Endothelial cell of umbilical vein (primary cell): ENCODE results near the gene NACA. TPM values are rescaled to one million over a fixed set of nuclear protein-coding genes. Genes with fewer than 3 reads are reported as not detected.

ENCODE experiments used
- BruUV-seq: library from RNA; stranded (reverse); fragments of 400-500 nt; replicated peaks from 2 replicates; lab custom pipeline; 2021; lab: Mats Ljungman, UMichigan
- CTCF ChIA-PET: fragments of 300-600, 350-600 bp; sonication (Branson Sonifier 250); formaldehyde crosslinking; loops from one replicate; lab custom pipeline; 2021; ENCODE audit warnings: antibody characterized with exemption, inconsistent platforms; lab: Charles Lee
- POLR2A ChIA-PET: fragments of 300-600, 350-600 bp; sonication (Branson Sonifier 250); formaldehyde crosslinking; loops from one replicate; lab custom pipeline; 2021; ENCODE audit warnings: antibody characterized with exemption, inconsistent platforms; lab: Charles Lee
- DNase-seq: peaks from one replicate; pipeline ENCODE4 v3.0.0-alpha.2; 2011; ENCODE audit warnings: low read depth, low spot score
- FAIRE-seq: peaks from 2 replicates; lab custom pipeline; 2011; peaks lifted over from hg19 to GRCh38; lab: Jason Lieb, UNC
- H2AFZ ChIP-seq: 2 replicates; pipeline ENCODE4 v1.6.0; 2012; ENCODE audit warnings: low read depth, low read length, control low read depth, inconsistent platforms
- H3K27ac ChIP-seq: 2 replicates; pipeline ENCODE4 v1.5.1; 2011; ENCODE audit warnings: low read depth, mild to moderate bottlenecking, control low read depth, low read length, moderate library complexity; ENCODE audit not compliant: insufficient read depth
- H3K27me3 ChIP-seq, 2 experiments: 2 replicates each; pipeline versions ENCODE4 v1.6.0 to v1.6.1; 2011; ENCODE audit warnings: low read length in 2 of 2, mixed read lengths in 1 of 2; ENCODE audit not compliant: control insufficient read depth in 2 of 2, insufficient read depth in 2 of 2
- H3K36me3 ChIP-seq, 2 experiments: 2 replicates in 1 of 2; 3 replicates in 1 of 2; pipeline ENCODE4 v1.5.1; 2011; ENCODE audit warnings: low read length in 2 of 2, mild to moderate bottlenecking in 1 of 2, moderate library complexity in 1 of 2; ENCODE audit not compliant: control insufficient read depth in 2 of 2, insufficient read depth in 2 of 2; ENCODE audit errors: extremely low read depth in 1 of 2
- H3K4me1 ChIP-seq: 3 replicates; pipeline ENCODE4 v1.5.1; 2011; ENCODE audit warnings: mild to moderate bottlenecking, low read length; ENCODE audit not compliant: control insufficient read depth, insufficient read depth; ENCODE audit errors: extremely low read depth
- H3K4me2 ChIP-seq: 2 replicates; pipeline ENCODE4 v1.6.1; 2011; ENCODE audit warnings: low read length, control low read depth, mixed read lengths; ENCODE audit not compliant: insufficient read depth
- H3K4me3 ChIP-seq, 3 experiments: fragments of 200-600 bp in 1 of 3; sonication (generic), shearing (Covaris generic) in 1 of 3; replicated peaks in 1 of 3; 2 replicates each; pipeline ENCODE4 v1.5.1; 2011 to 2016; ENCODE audit warnings: control low read depth in 3 of 3, low read length in 3 of 3, mild to moderate bottlenecking in 2 of 3, inconsistent platforms in 1 of 3, low read depth in 1 of 3, moderate library complexity in 1 of 3; ENCODE audit not compliant: insufficient read depth in 1 of 3
- H3K79me2 ChIP-seq: 2 replicates; pipeline ENCODE4 v1.6.0; 2012; ENCODE audit warnings: low read length, inconsistent platforms; ENCODE audit not compliant: control insufficient read depth, insufficient read depth
- H3K9ac ChIP-seq: replicated peaks from 2 replicates; pipeline ENCODE3; 2011; ENCODE audit warnings: low read length, control low read depth; ENCODE audit not compliant: insufficient read depth; ENCODE audit errors: extremely low read depth
- H3K9me1 ChIP-seq: replicated peaks from 3 replicates; pipeline ENCODE4 v1.6.0; 2011; ENCODE audit warnings: mild to moderate bottlenecking, low read length; ENCODE audit not compliant: control insufficient read depth, insufficient read depth; ENCODE audit errors: extremely low read depth
- H3K9me3 ChIP-seq: replicated peaks from 2 replicates; pipeline ENCODE4 v1.5.1; 2012; ENCODE audit warnings: low read length, inconsistent platforms; ENCODE audit not compliant: control insufficient read depth, insufficient read depth
- H4K20me1 ChIP-seq: replicated peaks from 2 replicates; pipeline ENCODE3; 2011; ENCODE audit warnings: mild to moderate bottlenecking, low read length; ENCODE audit not compliant: control insufficient read depth, insufficient read depth; ENCODE audit errors: extremely low read depth
- CTCF ChIP-seq, 2 donors: IDR thresholded peaks; 1 replicate in 1 of 2; 2 replicates in 1 of 2; pipeline ENCODE4 v1.5.1; 2011; ENCODE audit warnings: low read length in 2 of 2, mild to moderate bottlenecking in 2 of 2, moderate library complexity in 2 of 2, control low read depth in 1 of 2, inconsistent platforms in 1 of 2, low read depth in 1 of 2; ENCODE audit not compliant: insufficient read depth in 1 of 2; ENCODE audit errors: extremely low read depth in 1 of 2
- EZH2 ChIP-seq: IDR thresholded peaks from 2 replicates; pipeline ENCODE4 v1.6.1; 2012; ENCODE audit warnings: borderline replicate concordance, low read depth, mild to moderate bottlenecking, moderate library complexity, low read length, inconsistent platforms; ENCODE audit not compliant: severe bottlenecking
- FOS ChIP-seq: IDR thresholded peaks from 2 replicates; pipeline ENCODE4 v1.6.1; 2011; ENCODE audit warnings: mild to moderate bottlenecking, low read length, moderate library complexity, borderline replicate concordance; ENCODE audit not compliant: insufficient read depth
- GATA2 ChIP-seq: IDR thresholded peaks from 2 replicates; pipeline ENCODE4 v1.7.0; 2011; ENCODE audit warnings: low read depth, mild to moderate bottlenecking, moderate library complexity, mixed read lengths, low read length; ENCODE audit not compliant: insufficient read length, insufficient read depth
- JUN ChIP-seq: IDR thresholded peaks from 2 replicates; pipeline ENCODE4 v1.6.1; 2011; ENCODE audit warnings: borderline replicate concordance, low read depth; ENCODE audit not compliant: insufficient read length, insufficient read depth
- MYC ChIP-seq: IDR thresholded peaks from one replicate; pipeline ENCODE4 v1.6.1; 2011; ENCODE audit warnings: mild to moderate bottlenecking, low read depth, low read length
- POLR2A ChIP-seq: IDR thresholded peaks from 2 replicates; pipeline ENCODE4 v1.6.1; 2012; ENCODE audit warnings: low read depth, mild to moderate bottlenecking, control low read depth, low read length
- POLR2AphosphoS5 ChIP-seq: IDR thresholded peaks from 2 replicates; pipeline ENCODE4 v1.6.1; 2012; ENCODE audit warnings: low read depth, mild to moderate bottlenecking, control low read depth, low read length, moderate library complexity; ENCODE audit not compliant: insufficient read depth
- dilution Hi-C: fragments of 300-500 bp; cut with MboI; formaldehyde crosslinking; loops from one replicate; pipeline ENCODE4 v1.15.0; 2019; ENCODE audit warnings: low sequenced_read_pairs; ENCODE audit not compliant: extremely low pct_ligation_motif_present
- intact Hi-C: fragments of 100-400 bp; cut with micrococcal nuclease; formaldehyde crosslinking; loops from one replicate; pipeline ENCODE4 v1.10.0; 2022
- polyA plus RNA-seq, 4 experiments: library from polyadenylated mRNA; depleted of rRNA in 3 of 4; stranded (reverse) in 3 of 4; unstranded in 1 of 4; fragments of >200 nt; gene quantifications; 2 replicates each; pipeline versions ENCODE4 v1.2.1 to v1.2.3, GENCODE V29; 2011 to 2012; ENCODE audit warnings: missing spikeins in 1 of 4
- total RNA-seq: library from RNA; stranded (reverse); gene quantifications from 2 replicates; pipeline ENCODE4 v1.2.3, GENCODE V29; 2021
- TF ChIP-seq, protein P1 (sequence below): IDR thresholded peaks from 2 replicates; pipeline ENCODE4 v1.6.1; 2011; ENCODE audit not compliant: insufficient read depth, insufficient read length

Gene NACA
- total and polyA plus RNA-seq, 2 donors (not counting 3 experiments of a cell fraction or from before 2014, with no cell fraction given) = 260 to 892 TPM

- H3K36me3 ChIP-seq = peaks cover 6 to 9% of the 10 kb centered on the region in 2 experiments
- H3K9me1 ChIP-seq = no peaks in the 10 kb centered on the region
- H3K4me1 ChIP-seq = peaks cover 33% of the 10 kb centered on the region
- BruUV-seq = no TSS peak
- no peak for TF ChIP-seq POLR2A
- TF ChIP-seq POLR2AphosphoS5 = peak; percentile 42
- peaks cover 9% of the 10 kb centered on the region for H4K20me1 ChIP-seq
- no peak overlapping the region for H2AFZ ChIP-seq
- H3K9ac ChIP-seq = peak overlapping the region; percentile 90
- H3K9me3 ChIP-seq = no peaks in the 10 kb centered on the region
- dilution Hi-C loops (no loop called here), intact Hi-C loops (loop anchor here (2.0 kb wide), 1 partner anchor 87 kb away; no protein-coding TSS in a partner anchor)
- DNase-seq (peak; percentile 41), FAIRE-seq (peak; percentile 55)
- H3K27me3 ChIP-seq = no peaks in the 10 kb centered on the region
- H3K79me2 ChIP-seq = peaks cover 60% of the 10 kb centered on the region
- peak overlapping the region; percentile 61 for H3K27ac ChIP-seq
- peak overlapping the region; percentile 85 to 90 (median 86) for H3K4me3 ChIP-seq
- ChIA-PET CTCF (interaction anchor here (0.7 to 1.5 kb wide), 2 partner anchors 39 to 87 kb away, joined by 3 to 4 read pairs; no protein-coding TSS in a partner anchor), POLR2A (no interaction called here)
- peak overlapping the region; percentile 71 for H3K4me2 ChIP-seq
Measured at GRCh38 chr12:56723889-56724700, 1.0 kb downstream of the NACA start.

DNA sequence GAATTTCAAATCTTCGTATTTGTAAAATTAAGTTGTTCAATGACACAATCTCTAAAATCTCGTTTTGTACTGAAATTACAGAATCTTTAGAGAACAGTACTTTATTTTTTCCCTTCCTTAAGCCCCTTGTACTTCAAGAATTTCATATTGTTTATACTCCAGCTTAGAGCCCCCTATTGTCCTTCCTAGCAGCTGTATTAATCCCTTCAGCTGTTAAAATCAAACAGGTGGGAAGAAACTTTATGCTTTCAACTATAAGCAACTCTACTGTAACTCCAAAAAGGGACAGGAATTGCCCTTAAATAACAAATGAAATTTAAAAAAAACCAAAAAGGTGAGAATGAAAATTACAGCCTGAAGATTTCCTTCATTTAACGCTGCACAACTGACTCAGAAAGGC, 1.7 kb downstream of the NACA start:
- no peaks in the 10 kb centered on the region for H3K9me1 ChIP-seq
- no peak for TF ChIP-seq POLR2A
- TF ChIP-seq POLR2AphosphoS5 = no peak
- no peak for TF ChIP-seq CTCF (IDR thresholded peaks at IDR 0.05; ENCODE audit: extremely low read depth in 1 of 2, insufficient read depth in 1 of 2, low read depth in 1 of 2, low read length in 2 of 2)
- no peak for TF ChIP-seq GATA2
- TF ChIP-seq FOS = no peak
- no peak for TF ChIP-seq JUN
- TF ChIP-seq, protein P1, sequence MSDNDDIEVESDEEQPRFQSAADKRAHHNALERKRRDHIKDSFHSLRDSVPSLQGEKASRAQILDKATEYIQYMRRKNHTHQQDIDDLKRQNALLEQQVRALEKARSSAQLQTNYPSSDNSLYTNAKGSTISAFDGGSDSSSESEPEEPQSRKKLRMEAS = no peak
- TF ChIP-seq MYC = no peak
- no peak for TF ChIP-seq EZH2
- no TSS peak for BruUV-seq
- DNase-seq (no peak), FAIRE-seq (no peak)
- dilution Hi-C loops = no loop called here
- H3K27me3 ChIP-seq = no peaks in the 10 kb centered on the region
- intact Hi-C loops = no loop called here
- H4K20me1 ChIP-seq = peaks cover 9% of the 10 kb centered on the region
- POLR2A ChIA-PET = no interaction called here
- H3K9me3 ChIP-seq = no peaks in the 10 kb centered on the region
- H3K4me1 ChIP-seq = peaks cover 33% of the 10 kb centered on the region
- H2AFZ ChIP-seq = no peak overlapping the region
- peak overlapping the region; percentile 71 for H3K4me2 ChIP-seq
- peak overlapping the region; percentile 90 for H3K9ac ChIP-seq
- no peak overlapping the region for H3K27ac ChIP-seq
- CTCF ChIA-PET = interaction anchor here (1.5 kb wide), 1 partner anchor 39 kb away, joined by 4 read pairs; no protein-coding TSS in a partner anchor
- peaks cover 67% of the 10 kb centered on the region for H3K79me2 ChIP-seq
- H3K4me3 ChIP-seq = peak overlapping the region; percentile 85 to 90 (median 86)
- H3K36me3 ChIP-seq = peaks cover 9 to 12% of the 10 kb centered on the region in 2 experiments
